ENCODE measurements around the gene COL18A1.
A peak's percentile ranks its signal among the peaks of the same experiment; 100 is the strongest.

COL18A1 gene

GRCh38 chr21:45537746-45538291 is 132.9 kb downstream of the COL18A1 start:
- 93% methylated on average over 25 of the region's 27 CpGs for WGBS (ENCODE audit: insufficient coverage)
- DNase-seq: no peak
- peaks cover 0 to 61% (median 43%) of the 10 kb centered on the region in 4 experiments for H3K4me1 ChIP-seq (ENCODE audit: control extremely low read depth in 1 of 4, control insufficient read depth in 4 of 4, insufficient read depth in 4 of 4, low read length in 3 of 4)
- no peaks in the 10 kb centered on the region for H3K27me3 ChIP-seq (replicated peaks in 2 of 5; ENCODE audit: control insufficient read depth in 4 of 5, insufficient read depth in 5 of 5, low read length in 4 of 5)
- H3K9me3 ChIP-seq (ENCODE audit: control extremely low read depth in 1 of 5, control insufficient read depth in 4 of 5, insufficient read depth in 2 of 5, low read depth in 1 of 5, low read length in 4 of 5): no peaks in the 10 kb centered on the region
- H3K36me3 ChIP-seq (ENCODE audit: control insufficient read depth in 4 of 4, insufficient read depth in 4 of 4, low read length in 3 of 4): peaks cover 0 to 57% (median 9%) of the 10 kb centered on the region in 4 experiments
- POLR2A ChIA-PET: no interaction called here
- CTCF ChIA-PET: no interaction called here
- no peak overlapping the region for H3K27ac ChIP-seq (ENCODE audit: insufficient read depth in 1 of 2, low read depth in 1 of 2, low read length in 2 of 2, poor library complexity in 1 of 2, severe bottlenecking in 2 of 2)
- H3K4me3 ChIP-seq (ENCODE audit: control insufficient read depth in 1 of 7, extremely low read depth in 1 of 7, insufficient read depth in 4 of 7, low read depth in 2 of 7, low read length in 6 of 7): no peak overlapping the region

- Histone ChIP-seq H3K27ac (ENCODE audit: insufficient read depth in 1 of 2, low read depth in 1 of 2, low read length in 2 of 2, poor library complexity in 1 of 2, severe bottlenecking in 2 of 2) (no peak overlapping the region), H3K27me3 (replicated peaks in 2 of 5; ENCODE audit: control insufficient read depth in 4 of 5, insufficient read depth in 5 of 5, low read length in 4 of 5) (no peaks in the 10 kb centered on the region), H3K9me3 (ENCODE audit: control extremely low read depth in 1 of 5, control insufficient read depth in 4 of 5, insufficient read depth in 2 of 5, low read depth in 1 of 5, low read length in 4 of 5) (no peaks in the 10 kb centered on the region), H3K4me3 (ENCODE audit: control insufficient read depth in 1 of 7, extremely low read depth in 1 of 7, insufficient read depth in 4 of 7, low read depth in 2 of 7, low read length in 6 of 7) (no peak overlapping the region), H3K4me1 (ENCODE audit: control extremely low read depth in 1 of 4, control insufficient read depth in 4 of 4, insufficient read depth in 4 of 4, low read length in 3 of 4) (peaks cover 0 to 61% (median 44%) of the 10 kb centered on the region in 4 experiments), H3K36me3 (ENCODE audit: control insufficient read depth in 4 of 4, insufficient read depth in 4 of 4, low read length in 3 of 4) (peaks cover 0 to 51% (median 9%) of the 10 kb centered on the region in 4 experiments)
- POLR2A ChIA-PET: no interaction called here
- no peak for DNase-seq
- WGBS (ENCODE audit: insufficient coverage): 97% methylated on average over 28 of the region's 31 CpGs
- CTCF ChIA-PET: no interaction called here
Measured at GRCh38 chr21:45538381-45539045, 133.5 kb downstream of the COL18A1 start.

GRCh38 chr21:45539046-45539795 is 134.3 kb downstream of the COL18A1 start:
- DNase-seq: no peak
- H3K9me3 ChIP-seq (ENCODE audit: control extremely low read depth in 1 of 5, control insufficient read depth in 4 of 5, insufficient read depth in 2 of 5, low read depth in 1 of 5, low read length in 4 of 5): no peaks in the 10 kb centered on the region
- H3K4me1 ChIP-seq (ENCODE audit: control extremely low read depth in 1 of 4, control insufficient read depth in 4 of 4, insufficient read depth in 4 of 4, low read length in 3 of 4): peaks cover 0 to 61% (median 47%) of the 10 kb centered on the region in 4 experiments
- H3K27me3 ChIP-seq (replicated peaks in 2 of 5; ENCODE audit: control insufficient read depth in 4 of 5, insufficient read depth in 5 of 5, low read length in 4 of 5): no peaks in the 10 kb centered on the region
- H3K36me3 ChIP-seq (ENCODE audit: control insufficient read depth in 4 of 4, insufficient read depth in 4 of 4, low read length in 3 of 4): peaks cover 0 to 45% (median 9%) of the 10 kb centered on the region in 4 experiments
- POLR2A ChIA-PET: no interaction called here
- WGBS (ENCODE audit: insufficient coverage): 93% methylated on average over 12 of the region's 17 CpGs
- no peak overlapping the region for H3K4me3 ChIP-seq (ENCODE audit: control insufficient read depth in 1 of 7, extremely low read depth in 1 of 7, insufficient read depth in 4 of 7, low read depth in 2 of 7, low read length in 6 of 7)
- H3K27ac ChIP-seq (ENCODE audit: insufficient read depth in 1 of 2, low read depth in 1 of 2, low read length in 2 of 2, poor library complexity in 1 of 2, severe bottlenecking in 2 of 2): no peak overlapping the region
- CTCF ChIA-PET: no interaction called here

DNA sequence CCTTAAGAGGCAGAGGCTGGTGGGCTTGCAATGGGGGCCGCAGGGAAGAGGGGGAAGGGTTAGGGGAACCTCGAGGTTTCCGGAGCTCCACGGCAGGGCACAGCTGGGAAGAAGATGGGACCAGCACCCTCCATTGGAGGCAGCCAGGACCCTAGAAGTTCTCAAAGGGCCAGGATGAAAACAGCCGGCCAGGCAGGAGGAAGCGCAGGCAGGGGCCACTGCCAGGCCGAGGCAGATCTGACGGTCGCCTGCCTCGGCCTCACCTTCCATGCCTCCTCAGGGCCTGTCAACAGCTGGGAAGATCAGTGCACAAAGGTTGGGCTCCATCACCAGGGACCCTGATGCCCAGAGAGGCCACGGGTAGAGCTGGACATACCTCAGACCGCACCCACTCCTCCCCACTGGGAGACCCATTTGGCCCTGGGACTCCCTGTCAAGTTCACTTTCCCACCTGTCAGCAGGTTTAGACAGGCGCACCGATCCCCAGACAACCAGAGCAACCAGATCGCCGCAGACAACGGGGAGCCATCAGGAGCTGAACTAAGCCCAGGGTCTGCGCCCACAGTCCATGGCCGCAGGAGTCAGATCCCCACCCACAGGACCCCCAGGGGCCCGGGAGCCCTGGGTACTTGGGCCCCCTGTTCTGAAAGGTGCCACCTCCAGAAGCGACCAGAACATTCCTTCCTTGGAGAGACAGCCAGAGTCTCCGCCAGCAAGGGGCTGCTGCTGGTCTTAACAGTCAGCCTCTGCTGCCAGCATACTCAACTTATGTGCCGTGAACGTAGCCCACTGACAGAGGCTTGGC is 135.0 kb downstream of the COL18A1 start:
- POLR2A ChIA-PET: no interaction called here
- Histone ChIP-seq H3K4me3 (ENCODE audit: control insufficient read depth in 1 of 7, extremely low read depth in 1 of 7, insufficient read depth in 4 of 7, low read depth in 2 of 7, low read length in 6 of 7) (peak overlapping the region in 1 of 7 experiments; percentile 4), H3K4me1 (ENCODE audit: control extremely low read depth in 1 of 4, control insufficient read depth in 4 of 4, insufficient read depth in 4 of 4, low read length in 3 of 4) (peaks cover 0 to 54% (median 41%) of the 10 kb centered on the region in 4 experiments), H3K27ac (ENCODE audit: insufficient read depth in 1 of 2, low read depth in 1 of 2, low read length in 2 of 2, poor library complexity in 1 of 2, severe bottlenecking in 2 of 2) (no peak overlapping the region), H3K36me3 (ENCODE audit: control insufficient read depth in 4 of 4, insufficient read depth in 4 of 4, low read length in 3 of 4) (peaks cover 0 to 42% (median 9%) of the 10 kb centered on the region in 4 experiments), H3K27me3 (replicated peaks in 2 of 5; ENCODE audit: control insufficient read depth in 4 of 5, insufficient read depth in 5 of 5, low read length in 4 of 5) (no peaks in the 10 kb centered on the region), H3K9me3 (ENCODE audit: control extremely low read depth in 1 of 5, control insufficient read depth in 4 of 5, insufficient read depth in 2 of 5, low read depth in 1 of 5, low read length in 4 of 5) (no peaks in the 10 kb centered on the region)
- CTCF ChIA-PET: no interaction called here
- WGBS (ENCODE audit: insufficient coverage): 96% methylated on average over 23 of the region's 24 CpGs
- DNase-seq: no peak

DNA sequence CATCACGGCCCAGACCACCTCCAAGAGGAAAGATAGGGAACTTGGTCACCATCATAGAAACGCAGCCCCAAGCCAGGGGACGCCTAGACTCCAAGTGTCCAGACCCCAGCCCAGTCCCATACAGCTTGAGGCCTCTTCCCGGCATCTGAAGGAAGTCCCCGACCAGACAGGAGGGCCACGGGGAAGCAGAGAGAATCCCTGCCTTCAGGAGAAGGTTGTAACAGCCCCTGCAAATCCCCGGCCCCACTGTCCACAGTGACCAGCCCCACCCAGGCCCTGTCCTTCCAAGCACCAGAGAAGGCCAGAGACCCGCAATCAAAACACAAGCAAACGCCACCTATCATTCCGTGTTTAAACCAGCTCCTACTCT is 135.6 kb downstream of the COL18A1 start:
- POLR2A ChIA-PET: no interaction called here
- Histone ChIP-seq H3K9me3 (ENCODE audit: control extremely low read depth in 1 of 5, control insufficient read depth in 4 of 5, insufficient read depth in 2 of 5, low read depth in 1 of 5, low read length in 4 of 5) (no peaks in the 10 kb centered on the region), H3K27me3 (replicated peaks in 2 of 5; ENCODE audit: control insufficient read depth in 4 of 5, insufficient read depth in 5 of 5, low read length in 4 of 5) (no peaks in the 10 kb centered on the region), H3K4me3 (ENCODE audit: control insufficient read depth in 1 of 7, extremely low read depth in 1 of 7, insufficient read depth in 4 of 7, low read depth in 2 of 7, low read length in 6 of 7) (peak overlapping the region in 3 of 7 experiments; percentile 27 to 73 (median 70)), H3K27ac (ENCODE audit: insufficient read depth in 1 of 2, low read depth in 1 of 2, low read length in 2 of 2, poor library complexity in 1 of 2, severe bottlenecking in 2 of 2) (no peak overlapping the region), H3K4me1 (ENCODE audit: control extremely low read depth in 1 of 4, control insufficient read depth in 4 of 4, insufficient read depth in 4 of 4, low read length in 3 of 4) (peaks cover 0 to 48% (median 35%) of the 10 kb centered on the region in 4 experiments), H3K36me3 (ENCODE audit: control insufficient read depth in 4 of 4, insufficient read depth in 4 of 4, low read length in 3 of 4) (peaks cover 0 to 37% (median 9%) of the 10 kb centered on the region in 4 experiments)
- CTCF ChIA-PET: no interaction called here
- DNase-seq: no peak
- 96% methylated on average over 9 of the region's 10 CpGs for WGBS (ENCODE audit: insufficient coverage)

DNA sequence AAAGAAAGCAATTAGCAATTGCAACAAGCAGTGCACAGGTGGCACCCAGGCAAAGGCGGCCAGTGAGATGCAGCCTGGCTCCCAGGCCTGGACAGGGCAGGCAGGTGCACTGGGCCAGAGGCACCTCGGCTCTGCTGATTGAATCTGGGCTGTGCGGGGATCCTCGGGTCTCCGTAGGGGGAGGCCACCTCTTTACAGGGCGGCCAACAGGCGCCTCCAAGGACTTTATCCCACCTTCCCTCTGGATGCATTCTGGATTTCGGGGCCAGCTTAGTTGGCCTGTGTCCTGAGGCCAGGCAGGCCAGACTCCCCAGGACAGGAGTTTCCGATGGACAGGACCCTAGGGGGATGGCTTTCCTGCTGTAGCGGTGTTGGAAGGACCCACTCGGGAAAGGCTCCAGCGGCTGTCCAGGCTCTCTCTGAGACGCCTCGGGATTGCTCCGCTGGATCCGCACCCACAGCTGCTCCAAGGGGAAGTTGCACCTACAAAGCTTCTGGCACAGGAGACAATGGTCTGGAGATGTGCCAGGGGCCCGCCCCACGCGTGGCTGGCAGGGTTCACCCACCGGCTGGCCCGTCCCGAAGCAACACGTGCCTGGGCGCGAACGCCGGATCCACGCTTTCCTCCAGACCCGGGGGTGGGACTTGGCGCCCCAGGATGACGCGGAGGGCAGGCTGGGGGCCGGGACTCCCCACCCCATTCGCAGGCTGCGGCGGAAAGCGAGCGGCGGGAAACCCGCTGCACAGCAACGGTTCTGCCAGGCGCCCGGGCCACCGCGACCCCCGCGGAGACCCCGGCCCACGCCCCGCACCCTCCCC is 136.5 kb downstream of the COL18A1 start:
- WGBS (ENCODE audit: insufficient coverage): 20% methylated on average over 40 of the region's 50 CpGs
- peak; percentile 40 to 69 (median 64) for DNase-seq
- Histone ChIP-seq H3K4me3 (ENCODE audit: control insufficient read depth in 1 of 7, extremely low read depth in 1 of 7, insufficient read depth in 4 of 7, low read depth in 2 of 7, low read length in 6 of 7) (peak overlapping the region; percentile 33 to 79 (median 67)), H3K4me1 (ENCODE audit: control extremely low read depth in 1 of 4, control insufficient read depth in 4 of 4, insufficient read depth in 4 of 4, low read length in 3 of 4) (peaks cover 0 to 40% (median 28%) of the 10 kb centered on the region in 4 experiments), H3K27me3 (replicated peaks in 2 of 5; ENCODE audit: control insufficient read depth in 4 of 5, insufficient read depth in 5 of 5, low read length in 4 of 5) (no peaks in the 10 kb centered on the region), H3K9me3 (ENCODE audit: control extremely low read depth in 1 of 5, control insufficient read depth in 4 of 5, insufficient read depth in 2 of 5, low read depth in 1 of 5, low read length in 4 of 5) (no peaks in the 10 kb centered on the region), H3K27ac (ENCODE audit: insufficient read depth in 1 of 2, low read depth in 1 of 2, low read length in 2 of 2, poor library complexity in 1 of 2, severe bottlenecking in 2 of 2) (peak overlapping the region in 1 of 2 experiments; percentile 14), H3K36me3 (ENCODE audit: control insufficient read depth in 4 of 4, insufficient read depth in 4 of 4, low read length in 3 of 4) (peaks cover 0 to 35% (median 9%) of the 10 kb centered on the region in 4 experiments)
- CTCF ChIA-PET: no interaction called here
- POLR2A ChIA-PET: no interaction called here

All from common myeloid progenitor, CD34-positive (primary cell).